Ureter (tissue), 1 donor: ENCODE measurements around the gene MCAT. TPM values are rescaled to one million over a fixed set of nuclear protein-coding genes. Genes with fewer than 3 reads are reported as not detected.
"Not testable (repeated sequence)": the region's sequence is repeated elsewhere in the genome, so short reads cannot be mapped to it uniquely, and the experiment has no call there.

ENCODE experiments used
- DNase-seq: peaks from one replicate; pipeline ENCODE4 v3.0.0-alpha.2; 2020; ENCODE audit warnings: low spot score
- total RNA-seq: library from RNA; stranded (reverse); gene quantifications from one replicate; pipeline ENCODE4 v1.2.4, GENCODE V29; 2023
- donor health status: DM: yes; HTN: yes; CAD: no.

MCAT gene
- total RNA-seq, 1 donor from 2014 or later: 19.5 TPM

GRCh38 chr22:43153899-43154298 lies 10.7 kb upstream of the MCAT start:
- no peak for DNase-seq

GRCh38 chr22:43152357-43153071 lies 9.3 kb upstream of the MCAT start:
- peak; percentile 85 for DNase-seq

DNA sequence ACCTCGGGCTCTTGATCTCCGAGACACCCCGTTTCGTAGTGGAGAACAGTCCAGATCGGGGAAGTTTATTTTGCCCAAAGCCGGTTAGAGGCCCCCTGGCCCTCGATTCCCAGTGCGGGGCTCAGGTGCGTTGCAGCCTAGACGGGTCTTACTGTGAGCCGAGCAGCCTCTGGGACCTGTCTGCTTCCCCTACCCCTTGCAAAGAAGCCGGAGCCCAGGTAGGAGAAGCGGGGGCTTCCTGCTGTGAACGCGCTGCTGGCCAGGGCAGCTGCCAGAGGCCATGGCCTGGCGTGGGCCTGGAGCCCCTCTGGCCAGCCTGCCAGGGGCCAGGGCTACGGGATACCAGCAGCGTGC lies 8.8 kb upstream of the MCAT start:
- no peak for DNase-seq

DNA sequence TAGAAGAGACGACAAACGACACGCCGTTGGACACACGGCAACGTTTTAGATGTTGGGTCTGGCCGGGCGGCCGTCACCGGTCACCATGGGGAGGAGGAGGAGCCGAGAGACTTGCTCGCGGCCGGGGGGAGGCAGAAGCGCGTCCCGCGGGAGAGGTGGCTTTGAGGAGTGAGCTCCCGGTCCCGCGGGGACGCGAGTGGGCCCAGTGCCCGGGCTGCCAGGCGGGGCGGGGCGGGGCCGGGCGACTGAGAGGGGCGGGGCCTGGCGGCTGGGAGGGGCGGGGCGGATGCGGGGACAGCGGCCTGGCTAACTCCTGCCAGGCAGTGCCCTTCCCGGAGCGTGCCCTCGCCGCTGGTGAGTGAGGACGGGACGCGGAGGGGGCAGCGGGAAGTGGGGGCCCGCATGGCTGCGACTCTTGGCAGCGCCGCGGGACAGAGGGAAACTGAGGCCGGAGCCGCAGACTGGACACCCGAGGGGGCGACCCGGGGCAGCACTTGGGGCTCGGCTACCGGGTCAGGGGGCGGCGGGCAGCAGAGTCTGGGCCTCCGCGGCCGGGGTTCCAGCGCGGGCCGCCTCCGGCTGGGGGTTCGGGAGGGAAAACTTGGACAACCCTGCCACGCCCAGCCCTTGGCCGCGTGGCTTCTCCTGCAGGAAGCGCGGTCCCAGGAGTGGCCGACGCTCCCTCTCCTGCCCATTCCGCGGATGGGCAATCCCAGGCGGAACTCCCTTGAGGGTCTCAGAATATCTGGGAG lies 8.2 kb upstream of the MCAT start, which contains the start of gene TSPO:
TSPO (plus strand) TSS at position 309 of the 752 bp plus-strand sequence. CDS start 7,680 bp downstream, outside the sequence.
- DNase-seq: peak; percentile 80

DNA sequence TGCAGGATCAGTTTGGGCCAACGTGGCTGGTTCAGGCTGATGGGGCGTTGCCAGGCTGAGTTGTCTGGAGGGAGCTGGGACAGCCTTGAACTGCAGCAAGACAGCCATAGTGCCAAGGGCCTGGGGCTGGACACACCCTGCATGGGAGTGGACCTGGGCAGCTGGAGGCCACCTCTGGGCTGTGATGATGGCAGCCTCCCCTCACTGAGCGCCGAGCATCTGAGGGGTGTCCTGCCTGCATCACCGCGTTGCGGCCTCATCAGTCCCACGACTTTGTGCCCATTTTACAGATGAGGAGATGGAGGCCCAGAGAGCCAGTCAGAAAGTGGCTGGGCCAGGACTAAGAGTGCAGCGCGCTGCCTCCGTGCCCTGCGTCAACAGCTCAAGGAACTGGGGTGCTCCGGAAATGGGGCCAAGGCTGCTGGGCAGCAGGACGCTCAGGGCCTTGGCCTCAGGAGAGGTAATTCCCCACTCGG lies 7.6 kb upstream of the MCAT start:
- no peak for DNase-seq

GRCh38 chr22:43148581-43148980 lies 5.4 kb upstream of the MCAT start:
- no peak for DNase-seq

- DNase-seq: no peak
These were observed 4.6 kb upstream of the MCAT start for GRCh38 chr22:43147821-43148220.

DNA sequence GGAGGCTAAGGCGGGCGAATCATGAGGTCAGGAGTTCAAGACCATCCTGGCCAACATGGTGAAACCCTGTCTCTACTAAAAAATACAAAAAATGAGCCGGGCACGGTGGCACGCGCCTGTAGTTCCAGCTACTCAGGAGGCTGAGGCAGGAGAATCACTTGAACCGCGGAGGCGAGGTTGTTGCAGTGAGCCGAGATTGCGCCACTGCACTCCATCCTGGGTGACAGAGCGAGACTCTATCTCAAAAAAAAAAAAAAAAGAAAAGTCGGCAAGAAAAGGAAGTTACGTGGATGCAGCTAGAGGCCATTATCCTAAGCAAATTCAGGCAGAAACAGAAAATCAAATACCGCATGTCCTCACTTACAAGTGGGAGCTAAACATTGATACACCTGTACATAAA lies 3.1 kb upstream of the MCAT start:
- not testable (repeated sequence) for DNase-seq

DNA sequence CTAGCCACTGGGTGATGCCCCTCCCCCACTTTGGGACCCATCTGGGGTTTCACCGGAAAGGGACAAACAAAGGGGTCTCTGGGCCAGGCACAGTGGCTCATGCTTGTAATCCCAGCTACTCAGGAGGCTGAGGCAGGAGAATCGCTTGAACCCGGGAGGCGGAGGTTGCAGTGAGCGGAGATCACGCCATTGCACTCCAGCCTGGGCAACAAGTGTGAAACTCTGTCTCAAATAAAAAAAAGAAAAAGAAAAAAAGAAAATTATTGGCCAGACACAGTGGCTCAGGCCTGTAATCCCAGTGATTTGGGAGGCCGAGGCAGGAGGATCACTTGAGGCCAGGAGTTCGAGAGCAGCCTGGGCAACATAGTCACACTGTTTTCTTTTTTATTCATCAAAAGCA lies 2.2 kb upstream of the MCAT start:
- DNase-seq: not testable (repeated sequence)

DNA sequence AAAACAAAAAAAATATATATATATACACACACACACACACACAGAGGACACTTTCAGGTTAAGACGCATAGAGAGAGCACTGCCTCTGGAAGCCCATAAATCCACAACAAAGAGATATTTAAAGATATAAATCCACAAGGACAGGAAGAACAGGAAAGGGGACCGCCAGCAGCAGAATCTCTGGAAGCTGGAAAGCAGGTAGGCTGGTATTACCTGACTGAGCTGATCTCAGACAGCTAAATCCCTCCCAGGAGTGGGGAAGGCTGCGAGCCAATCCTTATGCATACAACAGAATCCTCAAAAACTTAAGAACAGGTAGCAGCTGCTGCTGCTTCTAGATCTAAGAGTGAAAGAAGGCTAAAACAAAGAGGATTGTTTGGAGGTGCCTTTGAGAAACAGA lies 1.8 kb upstream of the MCAT start:
- no peak for DNase-seq

GRCh38 chr22:43136801-43137200 lies 6.4 kb downstream of the MCAT start:
- DNase-seq: no peak

- DNase-seq: no peak
These were observed 6.9 kb downstream of the MCAT start for GRCh38 chr22:43136255-43136654.

DNA sequence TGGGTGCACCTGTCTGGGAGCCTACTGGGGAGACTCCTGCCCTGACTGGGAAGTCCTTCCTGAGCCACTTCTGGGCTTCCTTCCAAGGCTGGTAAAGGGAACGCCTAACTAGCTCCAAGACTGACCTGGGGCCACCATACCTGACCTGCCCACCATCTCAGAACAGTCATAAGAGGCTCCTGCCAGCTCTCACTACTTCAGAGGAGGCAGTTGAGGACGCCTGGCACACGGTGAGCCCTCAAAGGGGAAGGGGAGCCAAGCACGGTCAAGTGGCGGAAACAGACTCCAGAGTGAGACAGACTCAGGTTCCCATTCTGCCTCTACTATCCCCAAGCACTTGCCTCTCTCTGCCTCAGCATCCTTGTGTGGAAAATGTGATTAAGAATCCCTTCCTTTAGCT lies 7.6 kb downstream of the MCAT start:
- DNase-seq: no peak

DNA sequence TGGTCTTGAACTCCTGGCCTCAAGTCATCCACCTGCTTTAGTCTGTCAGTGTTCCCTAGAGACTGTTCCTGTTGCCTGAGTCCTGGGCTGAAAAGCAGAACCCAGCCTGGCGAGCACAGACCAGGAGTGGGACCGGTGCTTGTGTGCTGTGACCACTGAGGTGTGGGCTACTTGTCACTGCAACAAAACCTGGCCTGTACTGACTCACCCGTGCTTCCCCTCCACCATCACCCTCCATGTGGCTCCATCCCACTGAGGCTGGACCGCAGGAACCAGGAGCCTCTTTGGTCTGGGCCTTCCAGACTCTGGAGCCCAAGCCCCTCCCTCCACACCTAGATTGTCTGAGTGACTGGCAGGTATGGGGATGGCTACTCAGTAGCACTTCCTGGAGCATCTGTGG lies 8.6 kb downstream of the MCAT start:
- no peak for DNase-seq

DNA sequence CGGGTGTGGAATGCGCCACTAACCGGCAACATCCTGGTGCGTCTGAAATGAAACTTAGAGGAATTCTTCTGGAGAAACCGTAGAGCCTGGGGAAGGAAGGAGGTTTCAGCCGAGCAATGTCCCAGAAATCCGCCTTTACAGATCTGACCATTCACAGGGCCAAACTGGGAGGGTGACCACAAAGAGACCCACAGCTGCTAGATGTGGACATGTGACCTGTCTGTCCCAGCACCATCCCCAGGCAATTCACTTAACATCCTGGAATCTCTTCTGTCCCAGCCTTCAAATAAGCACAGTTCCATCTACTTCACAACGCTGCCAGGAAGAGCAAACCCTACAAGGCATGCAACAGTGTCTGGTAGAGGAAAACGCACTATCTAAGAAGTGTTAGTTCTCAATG lies 9.8 kb downstream of the MCAT start:
- DNase-seq: no peak

GRCh38 chr22:43131773-43132501 lies 11.3 kb downstream of the MCAT start:
- no peak for DNase-seq

DNA sequence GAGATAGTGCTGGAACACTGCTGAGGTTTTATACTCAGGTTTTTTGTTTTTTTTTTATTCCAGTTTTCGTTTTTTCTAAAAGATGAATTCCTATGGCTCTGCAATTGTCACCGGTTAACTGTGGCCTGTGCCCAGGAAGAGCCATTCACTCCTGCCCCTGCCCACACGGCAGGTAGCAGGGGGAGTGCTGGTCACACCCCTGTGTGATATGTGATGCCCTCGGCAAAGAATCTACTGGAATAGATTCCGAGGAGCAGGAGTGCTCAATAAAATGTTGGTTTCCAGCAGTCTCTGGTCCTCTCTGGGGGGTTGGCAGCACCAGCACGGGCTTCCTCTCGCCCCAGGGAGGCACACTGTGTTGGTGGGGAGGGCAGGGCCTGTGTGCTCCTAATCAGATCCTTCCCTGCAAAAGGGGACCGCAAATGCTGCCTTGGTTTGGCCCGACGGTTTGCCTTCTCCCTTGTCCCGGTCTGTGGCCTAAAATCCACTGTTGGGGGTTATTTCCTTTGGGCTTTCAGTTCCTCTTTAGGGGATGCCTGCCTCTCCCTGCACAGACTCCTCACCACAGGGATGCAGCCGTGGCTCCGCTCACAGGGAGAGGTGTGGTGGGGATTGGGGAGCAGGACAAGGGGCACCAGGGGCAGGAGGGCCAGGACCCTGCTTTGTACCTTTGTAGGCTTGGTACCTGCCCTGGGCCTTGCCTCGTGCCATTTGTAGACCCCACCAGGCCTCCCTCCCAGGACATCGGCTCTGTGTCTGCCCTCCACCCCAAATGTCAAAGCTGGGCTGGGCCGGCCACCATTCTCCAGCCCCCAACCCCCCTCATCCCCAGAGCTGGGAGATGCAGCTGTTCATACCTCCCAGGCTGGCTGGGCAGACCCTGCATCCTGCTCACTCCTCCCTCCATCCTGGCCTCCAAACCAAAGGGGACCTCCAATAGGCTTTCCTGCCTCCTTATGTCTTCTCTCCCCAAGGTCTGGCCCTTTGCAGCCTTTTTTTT lies 13.5 kb downstream of the MCAT start:
- DNase-seq: no peak

GRCh38 chr22:43128928-43129424 lies 14.2 kb downstream of the MCAT start:
- DNase-seq: no peak

GRCh38 chr22:43128116-43128515 lies 15.1 kb downstream of the MCAT start:
- no peak for DNase-seq

GRCh38 chr22:43127166-43127908 lies 15.9 kb downstream of the MCAT start:
- DNase-seq: peak; percentile 59
